NCI-H1436 (cell line): ENCODE results near the gene COL23A1.

Source experiments
- DNase-seq: peaks from one replicate; lab custom pipeline; 2025; lab: John Stamatoyannopoulos, UW

Gene COL23A1

GRCh38 chr5:178339272-178339671 lies 250.9 kb downstream of the COL23A1 start:
- DNase-seq: no peak

- no peak for DNase-seq
These were observed 251.4 kb downstream of the COL23A1 start for GRCh38 chr5:178338750-178339144.

- DNase-seq: no peak
These were observed 252.0 kb downstream of the COL23A1 start for GRCh38 chr5:178338126-178338749.

- DNase-seq: no peak
These were observed 252.9 kb downstream of the COL23A1 start for GRCh38 chr5:178337334-178337741.

- no peak for DNase-seq
These were observed 253.3 kb downstream of the COL23A1 start for GRCh38 chr5:178336889-178337288.

- no peak for DNase-seq
These were observed 254.7 kb downstream of the COL23A1 start for GRCh38 chr5:178335302-178336030.

- no peak for DNase-seq
These were observed 255.3 kb downstream of the COL23A1 start for GRCh38 chr5:178334861-178335260.

GRCh38 chr5:178333821-178334481 lies 256.2 kb downstream of the COL23A1 start:
- DNase-seq: no peak

- DNase-seq: no peak
These were observed 258.0 kb downstream of the COL23A1 start for GRCh38 chr5:178332210-178332641.

GRCh38 chr5:178331491-178331996 lies 258.6 kb downstream of the COL23A1 start:
- no peak for DNase-seq

- DNase-seq: no peak
These were observed 259.3 kb downstream of the COL23A1 start for GRCh38 chr5:178330791-178331404.

GRCh38 chr5:178328826-178329730 lies 261.1 kb downstream of the COL23A1 start:
- no peak for DNase-seq

GRCh38 chr5:178327931-178328711 lies 262.1 kb downstream of the COL23A1 start:
- no peak for DNase-seq

- no peak for DNase-seq
These were observed 262.7 kb downstream of the COL23A1 start for GRCh38 chr5:178327446-178327845.

GRCh38 chr5:178326374-178326715 lies 263.8 kb downstream of the COL23A1 start:
- DNase-seq: no peak

GRCh38 chr5:178325679-178326373 lies 264.4 kb downstream of the COL23A1 start:
- no peak for DNase-seq

- DNase-seq: no peak
These were observed 264.9 kb downstream of the COL23A1 start for GRCh38 chr5:178325311-178325678.

- no peak for DNase-seq
These were observed 265.5 kb downstream of the COL23A1 start for GRCh38 chr5:178324481-178325310.

- DNase-seq: no peak
These were observed 266.2 kb downstream of the COL23A1 start for GRCh38 chr5:178323961-178324360.
